HPDE6-E6E7 (cell line): Measurements from ENCODE around the gene CSNK1A1.
"Not testable (repeated sequence)": the region's sequence is repeated elsewhere in the genome, so short reads cannot be mapped to it uniquely, and the experiment has no call there.

Experiments
- DNase-seq: peaks from one replicate; pipeline ENCODE4 v3.0.0; 2011; ENCODE audit warnings: missing footprints; ENCODE audit errors: extremely low spot score

Gene CSNK1A1

DNA sequence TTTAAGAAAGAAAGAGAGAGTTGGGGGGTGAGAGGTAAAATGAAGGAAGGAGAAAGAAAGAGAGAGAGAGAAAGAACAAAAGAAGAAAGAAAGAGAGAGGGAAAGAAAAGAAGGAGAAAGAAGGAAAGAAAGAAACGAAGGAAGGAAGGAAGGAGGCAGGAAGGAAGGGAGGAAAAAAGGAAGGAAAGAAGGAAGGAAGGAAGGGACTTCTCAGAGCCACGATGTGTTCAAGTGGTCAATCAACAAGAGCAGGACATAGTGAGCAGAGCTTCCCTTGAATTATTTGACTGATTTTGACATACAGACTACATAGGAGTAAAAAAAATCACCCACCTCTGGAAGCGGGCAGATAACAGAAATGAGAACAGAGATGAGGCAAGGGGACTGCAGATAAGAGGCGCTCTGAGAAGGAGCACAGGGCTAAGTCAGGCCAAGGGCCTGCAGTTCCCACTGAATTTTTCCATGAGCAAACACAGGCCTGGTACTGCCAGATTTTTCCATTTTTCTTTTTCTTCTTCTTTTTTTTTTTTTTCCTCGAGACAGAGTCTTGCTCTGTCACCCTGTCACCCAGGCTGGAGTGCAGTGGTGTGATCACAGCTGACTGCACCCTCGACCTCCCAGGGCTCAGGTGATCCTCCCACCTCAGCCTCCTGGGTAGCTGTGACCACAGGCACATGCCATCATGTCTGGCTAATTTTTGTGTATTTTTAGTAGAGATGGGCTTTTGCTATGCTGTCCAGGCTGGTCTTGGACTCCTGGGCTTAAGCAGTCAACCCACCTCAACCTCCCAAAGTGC is 94.4 kb downstream of the CSNK1A1 start:
- DNase-seq = no peak

DNA sequence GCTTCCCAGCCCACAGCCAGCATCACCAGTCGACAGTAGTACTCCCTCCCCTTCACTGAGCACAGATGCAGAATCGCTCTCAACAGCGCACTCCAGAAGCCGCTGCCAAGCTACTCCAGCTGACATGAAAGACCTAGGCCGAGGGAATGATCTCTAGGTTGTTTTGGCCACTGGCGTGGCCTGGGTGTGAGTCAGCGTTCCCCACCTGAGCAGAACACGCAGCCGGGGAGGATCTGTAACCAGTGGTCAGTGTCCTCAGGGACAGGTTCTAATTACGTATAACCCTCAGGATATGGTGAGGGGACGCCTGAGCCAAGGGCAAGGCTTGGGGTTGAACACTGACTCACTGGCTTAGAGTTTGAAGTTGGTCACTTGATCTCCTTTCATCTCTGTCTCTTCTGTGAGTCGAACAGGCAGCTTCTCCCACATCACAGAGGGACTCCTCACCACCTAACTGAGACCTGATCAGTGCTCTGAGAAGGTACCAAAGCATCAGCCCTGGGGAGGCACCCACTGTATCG is 95.3 kb downstream of the CSNK1A1 start:
- no peak for DNase-seq

- DNase-seq = no peak
Observed at GRCh38 chr5:149453618-149454415, 97.4 kb downstream of the CSNK1A1 start.

GRCh38 chr5:149452665-149453617 is 98.3 kb downstream of the CSNK1A1 start:
- DNase-seq = peak; percentile 93

DNA sequence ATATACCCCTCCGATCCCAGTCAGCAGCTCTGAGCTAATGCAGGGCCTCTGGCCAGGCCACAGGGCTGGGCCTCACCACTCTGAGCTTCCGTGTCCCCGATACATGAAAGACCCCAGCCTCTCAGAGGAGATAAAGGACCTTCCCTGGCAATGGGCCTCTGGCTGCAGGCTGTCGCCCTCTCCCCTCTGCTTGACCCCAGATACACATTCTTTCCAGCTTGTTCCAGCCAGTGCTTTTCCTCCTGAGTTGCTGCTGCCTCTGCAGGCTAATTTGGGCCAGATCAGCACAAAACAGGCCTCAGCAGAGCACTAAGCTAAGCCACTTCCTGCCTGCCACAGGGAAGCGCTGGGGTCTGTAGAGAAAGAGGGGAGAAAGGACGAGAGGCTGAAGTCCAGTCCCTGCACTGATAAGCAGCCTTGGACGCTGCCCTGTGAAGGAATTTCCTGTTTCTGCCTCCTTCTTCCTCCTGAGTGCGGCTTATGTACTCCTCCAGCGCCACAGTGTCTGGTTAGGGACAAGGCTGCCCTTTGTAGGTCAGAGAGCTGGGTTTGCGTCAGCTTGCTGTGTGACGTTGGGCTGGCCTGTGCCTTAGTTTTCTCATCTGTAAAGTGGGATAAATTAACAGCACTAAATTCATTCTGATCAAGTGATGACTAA is 99.1 kb downstream of the CSNK1A1 start:
- no peak for DNase-seq

DNA sequence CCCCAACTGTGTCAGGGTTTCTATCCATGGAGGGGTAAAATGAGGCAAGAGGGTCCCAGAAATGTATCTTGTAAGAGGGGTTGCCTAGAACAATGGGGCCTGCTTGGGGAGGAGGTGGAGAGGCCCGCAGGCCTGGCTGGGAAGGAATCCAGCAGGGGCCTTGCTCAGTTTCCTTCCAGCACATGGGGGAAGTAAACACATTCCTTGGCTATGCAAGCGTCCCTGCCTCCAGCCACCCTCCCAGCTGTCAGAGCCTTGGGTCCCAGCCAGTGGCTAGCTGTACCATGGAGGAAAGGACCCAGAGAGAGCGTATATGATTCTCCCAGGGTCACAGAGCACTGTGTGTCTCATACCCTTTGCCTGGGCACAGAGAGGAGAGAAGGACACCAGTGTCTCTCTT is 101.0 kb downstream of the CSNK1A1 start:
- DNase-seq = no peak

DNA sequence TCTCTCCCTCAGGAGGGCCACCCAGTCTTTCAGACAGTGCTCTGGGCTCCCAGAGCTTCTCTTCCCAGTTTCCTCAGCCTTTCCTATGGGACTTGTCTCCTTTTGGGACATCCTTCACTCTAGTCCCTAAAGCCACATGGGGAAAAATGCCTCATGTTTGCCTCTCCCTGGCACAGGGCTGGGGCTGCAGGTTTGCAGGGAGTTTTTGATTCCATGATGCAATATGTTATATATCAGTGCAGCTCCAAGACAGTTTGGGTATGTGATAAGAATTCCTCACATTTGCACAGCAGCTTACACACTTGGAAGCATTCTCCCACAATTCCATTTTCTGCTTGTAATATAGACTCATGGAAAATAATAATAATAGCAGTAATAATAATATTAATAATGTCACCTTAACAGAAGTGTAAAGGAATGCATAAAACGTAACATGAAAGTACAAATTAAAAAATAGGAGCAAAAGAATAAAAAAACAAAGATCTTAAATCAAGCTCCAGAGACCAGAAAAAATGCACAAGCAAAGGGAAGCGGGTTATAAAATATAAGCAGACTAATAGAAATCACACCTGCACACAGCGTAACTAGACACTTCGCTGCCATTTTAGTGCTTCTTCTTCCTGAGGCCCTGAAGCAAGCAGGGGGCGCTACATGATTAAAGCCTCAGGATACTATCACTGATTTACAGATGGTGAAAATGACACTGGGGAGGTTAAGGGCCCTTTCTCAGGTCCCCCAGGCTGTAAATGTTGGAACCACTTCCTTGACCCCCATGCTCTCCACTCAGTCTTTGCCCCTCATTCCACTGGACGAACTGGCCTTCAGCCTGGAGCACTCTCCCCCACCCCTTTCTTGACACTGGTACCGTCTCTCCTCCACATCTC is 102.2 kb downstream of the CSNK1A1 start:
- no peak for DNase-seq

GRCh38 chr5:149448431-149448830 is 102.8 kb downstream of the CSNK1A1 start:
- DNase-seq = no peak

GRCh38 chr5:149447373-149448367 is 103.6 kb downstream of the CSNK1A1 start:
- DNase-seq = no peak

GRCh38 chr5:149446794-149447193 is 104.4 kb downstream of the CSNK1A1 start:
- not testable (repeated sequence) for DNase-seq

GRCh38 chr5:149445739-149446369 is 105.4 kb downstream of the CSNK1A1 start:
- DNase-seq = no peak

GRCh38 chr5:149445343-149445738 is 105.9 kb downstream of the CSNK1A1 start:
- no peak for DNase-seq

GRCh38 chr5:149444430-149444829 is 106.8 kb downstream of the CSNK1A1 start:
- not testable (repeated sequence) for DNase-seq

- no peak for DNase-seq
Observed at GRCh38 chr5:149443210-149443609, 108.0 kb downstream of the CSNK1A1 start.

DNA sequence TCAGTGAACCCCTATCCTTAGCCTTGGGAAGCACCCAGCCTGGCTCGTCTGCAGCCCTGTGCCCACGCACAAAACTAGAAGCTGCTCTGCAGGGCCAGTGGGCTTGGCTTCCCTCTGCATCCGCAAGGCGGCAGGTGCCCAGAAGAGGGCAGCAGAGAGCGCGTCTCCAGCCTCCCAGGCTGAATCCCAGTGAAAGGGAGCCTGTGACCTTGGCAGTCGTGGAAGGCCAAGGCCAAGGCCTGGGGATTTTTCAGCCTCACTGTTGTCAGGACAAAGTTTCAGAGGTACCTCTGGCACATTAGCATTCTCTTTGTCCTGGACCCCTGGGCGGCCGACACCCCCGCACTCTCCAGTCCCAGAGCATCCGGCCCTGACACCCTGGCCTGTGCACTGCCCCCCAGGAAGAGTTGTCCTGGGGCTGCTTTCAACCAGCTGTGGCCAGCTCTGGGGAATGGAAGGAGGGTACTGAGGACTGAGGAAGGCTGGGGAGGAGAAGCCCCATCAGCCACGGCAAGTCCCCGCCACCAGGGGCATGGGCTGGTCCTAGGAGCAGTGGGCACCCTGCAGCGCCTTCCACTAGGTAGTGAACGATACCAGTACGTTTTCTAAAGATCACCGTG is 108.6 kb downstream of the CSNK1A1 start:
- peak; percentile 69 for DNase-seq
